OCI-LY3 (cell line): ENCODE results near the gene ZYX.

Experiments
- CTCF ChIP-seq: fragments of 200-600, 300-600 bp; sonication (generic); IDR thresholded peaks from 2 replicates; pipeline ENCODE4 v1.5.1; 2014; ENCODE audit warnings: antibody characterized with exemption, low read length, low read depth
- EZH2phosphoT487 ChIP-seq: fragments of 200-600 bp; shearing (Covaris generic); IDR thresholded peaks from 2 replicates; pipeline ENCODE4 v1.6.1; 2018; ENCODE audit warnings: antibody characterized with exemption, mixed run types, low read depth

- no peak for TF ChIP-seq CTCF
- no peak for TF ChIP-seq EZH2phosphoT487
These were observed 14.3 kb downstream of the ZYX start for GRCh38 chr7:143395187-143396149.
